Activated CD4-positive, alpha-beta T cell treated with anti-CD3 and anti-CD28 coated beads for 36 hours (primary cell): ENCODE results near the gene CBLB. TPM values are rescaled to one million over a fixed set of nuclear protein-coding genes. Genes with fewer than 3 reads are reported as not detected.
A peak's percentile ranks its signal among the peaks of the same experiment; 100 is the strongest.

Experiments
- ATAC-seq: fragments of 200-7000 bp; cut with Tn5 transposase; one replicate; pipeline ENCODE4 v1.10.0; 2021; ENCODE audit warnings: mild to moderate bottlenecking, moderate library complexity
- CTCF ChIA-PET: fragments of 350-600 bp; sonication (Branson Sonifier 250); formaldehyde crosslinking; loops from one replicate; lab custom pipeline; 2021; ENCODE audit warnings: antibody characterized with exemption; lab: Charles Lee
- POLR2A ChIA-PET: fragments of 350-600 bp; sonication (Branson Sonifier 250); formaldehyde crosslinking; loops from one replicate; lab custom pipeline; 2021; ENCODE audit warnings: antibody characterized with exemption, inconsistent platforms; lab: Charles Lee
- DNase-seq: peaks from one replicate; pipeline ENCODE4 v3.0.0-alpha.2; 2020
- H3K27ac Mint-ChIP-seq: one replicate; pipeline ENCODE4 v1.8.0; 2021; ENCODE audit warnings: mixed read lengths
- H3K27me3 Mint-ChIP-seq: one replicate; pipeline ENCODE4 v1.8.0; 2021; ENCODE audit warnings: mixed read lengths
- H3K36me3 Mint-ChIP-seq: one replicate; pipeline ENCODE4 v1.8.0; 2021; ENCODE audit warnings: low read depth, mixed read lengths
- H3K4me1 Mint-ChIP-seq: one replicate; pipeline ENCODE4 v1.8.0; 2021; ENCODE audit warnings: mixed read lengths
- H3K4me3 Mint-ChIP-seq: one replicate; pipeline ENCODE4 v1.8.0; 2021; ENCODE audit warnings: mild to moderate bottlenecking, moderate library complexity, mixed read lengths
- H3K9me3 Mint-ChIP-seq: one replicate; pipeline ENCODE4 v1.8.0; 2021; ENCODE audit warnings: low read depth, mixed read lengths
- intact Hi-C, 2 experiments: fragments of 100-400 bp; cut with DNase I in 1 of 2; cut with micrococcal nuclease in 1 of 2; formaldehyde crosslinking; loops; one replicate each; pipeline versions ENCODE4 v1.14.2 to v1.15.1; 2022 to 2024; cut with DNase I, micrococcal nuclease
- total RNA-seq, 2 experiments: library from RNA; stranded (reverse); gene quantifications; one replicate each; pipeline ENCODE4 v1.2.3, GENCODE V29; 2021

Gene CBLB
- total RNA-seq, 2 experiments from 2014 or later = 112 to 163 TPM

GRCh38 chr3:105860641-105861040, 8.2 kb downstream of the CBLB start:
- intact Hi-C loops = no loop called here
- Mint-ChIP-seq H3K27ac (no peak overlapping the region), H3K36me3 (peaks cover 54% of the 10 kb centered on the region)

GRCh38 chr3:105858017-105858416, 10.8 kb downstream of the CBLB start:
- ChIA-PET POLR2A (interaction anchor here (0.7 kb wide), 1 partner anchor 9 kb away, joined by 3 read pairs; no protein-coding TSS in a partner anchor), CTCF (interaction anchor here (0.6 to 2.1 kb wide), 3 partner anchors 9 to 70 kb away, joined by 4 to 6 read pairs (median 4); no protein-coding TSS in a partner anchor)
- ATAC-seq (no peak), DNase-seq (no peak)
- intact Hi-C loops = no loop called here
- Mint-ChIP-seq H3K36me3 (peaks cover 54% of the 10 kb centered on the region), H3K27ac (peak overlapping the region; percentile 2), H3K4me1 (peaks cover 44% of the 10 kb centered on the region), H3K27me3 (no peaks in the 10 kb centered on the region), H3K4me3 (no peak overlapping the region), H3K9me3 (no peaks in the 10 kb centered on the region)

More at GRCh38 chr3:105860641-105861040, 8.2 kb downstream of the CBLB start:
- no peaks in the 10 kb centered on the region for H3K27me3 Mint-ChIP-seq
- H3K9me3 Mint-ChIP-seq = no peaks in the 10 kb centered on the region
- peaks cover 49% of the 10 kb centered on the region for H3K4me1 Mint-ChIP-seq
- CTCF ChIA-PET = interaction anchor here (1.2 to 1.8 kb wide), 3 partner anchors 8 to 24 kb away, joined by 3 to 5 read pairs (median 4); no protein-coding TSS in a partner anchor
- ATAC-seq = no peak
- DNase-seq = no peak
- POLR2A ChIA-PET = no interaction called here
- no peak overlapping the region for H3K4me3 Mint-ChIP-seq

GRCh38 chr3:105857601-105858000, 11.2 kb downstream of the CBLB start:
- ChIA-PET CTCF (interaction anchor here (0.8 to 2.1 kb wide), 2 partner anchors 9 to 70 kb away, joined by 4 to 6 read pairs; no protein-coding TSS in a partner anchor), POLR2A (interaction anchor here (0.7 kb wide), 1 partner anchor 10 kb away, joined by 3 read pairs; no protein-coding TSS in a partner anchor)
- Mint-ChIP-seq H3K27me3 (no peaks in the 10 kb centered on the region), H3K9me3 (no peaks in the 10 kb centered on the region), H3K27ac (peak overlapping the region; percentile 2), H3K4me3 (no peak overlapping the region), H3K4me1 (peaks cover 44% of the 10 kb centered on the region), H3K36me3 (peaks cover 58% of the 10 kb centered on the region)
- DNase-seq = no peak
- ATAC-seq = no peak
- intact Hi-C loops = no loop called here

GRCh38 chr3:105856605-105857004, 12.2 kb downstream of the CBLB start:
- CTCF ChIA-PET = interaction anchor here (2.1 kb wide), 1 partner anchor 8 kb away, joined by 6 read pairs; no protein-coding TSS in a partner anchor
- ATAC-seq (no peak), DNase-seq (no peak)
- Mint-ChIP-seq H3K27ac (no peak overlapping the region), H3K4me3 (no peak overlapping the region), H3K36me3 (peaks cover 64% of the 10 kb centered on the region), H3K4me1 (peaks cover 44% of the 10 kb centered on the region), H3K9me3 (no peaks in the 10 kb centered on the region), H3K27me3 (no peaks in the 10 kb centered on the region)
- POLR2A ChIA-PET = interaction anchor here (0.8 kb wide), 1 partner anchor 19 kb away, joined by 3 read pairs; no protein-coding TSS in a partner anchor
- intact Hi-C loops = no loop called here

- DNase-seq (no peak), ATAC-seq (no peak)
- Mint-ChIP-seq H3K4me1 (peaks cover 54% of the 10 kb centered on the region), H3K4me3 (no peak overlapping the region), H3K27ac (no peak overlapping the region), H3K36me3 (peaks cover 72% of the 10 kb centered on the region), H3K9me3 (no peaks in the 10 kb centered on the region), H3K27me3 (no peaks in the 10 kb centered on the region)
- intact Hi-C loops = no loop called here
- CTCF ChIA-PET = no interaction called here
- POLR2A ChIA-PET = no interaction called here
Observed at GRCh38 chr3:105853801-105854432, 14.9 kb downstream of the CBLB start.

GRCh38 chr3:105851582-105851981, 17.2 kb downstream of the CBLB start:
- CTCF ChIA-PET = interaction anchor here (1.0 to 2.0 kb wide), 3 partner anchors 9 to 183 kb away, joined by 3 to 7 read pairs (median 5); no protein-coding TSS in a partner anchor
- no peaks in the 10 kb centered on the region for H3K9me3 Mint-ChIP-seq

GRCh38 chr3:105851176-105851575, 17.6 kb downstream of the CBLB start:
- Mint-ChIP-seq H3K27me3 (no peaks in the 10 kb centered on the region), H3K4me1 (peaks cover 62% of the 10 kb centered on the region), H3K4me3 (no peak overlapping the region), H3K36me3 (peaks cover 75% of the 10 kb centered on the region), H3K27ac (no peak overlapping the region), H3K9me3 (no peaks in the 10 kb centered on the region)
- no peak for DNase-seq
- ChIA-PET CTCF (interaction anchor here (0.7 to 2.0 kb wide), 2 partner anchors 42 to 654 kb away, joined by 5 to 7 read pairs; no protein-coding TSS in a partner anchor), POLR2A (interaction anchor here (0.6 kb wide), 1 partner anchor 487 kb away, joined by 3 read pairs; no protein-coding TSS in a partner anchor)
- intact Hi-C loops = no loop called here
- ATAC-seq = no peak

More at GRCh38 chr3:105851582-105851981, 17.2 kb downstream of the CBLB start:
- Mint-ChIP-seq H3K4me3 (no peak overlapping the region), H3K27ac (no peak overlapping the region), H3K4me1 (peaks cover 59% of the 10 kb centered on the region), H3K36me3 (peaks cover 74% of the 10 kb centered on the region), H3K27me3 (no peaks in the 10 kb centered on the region)
- ATAC-seq (no peak), DNase-seq (no peak)
- intact Hi-C loops = no loop called here
- POLR2A ChIA-PET = interaction anchor here (0.9 to 1.0 kb wide), 2 partner anchors 13 to 25 kb away, joined by 3 read pairs; no protein-coding TSS in a partner anchor

GRCh38 chr3:105850593-105850992, 18.2 kb downstream of the CBLB start:
- ChIA-PET CTCF (interaction anchor here (0.7 kb wide), 1 partner anchor 655 kb away, joined by 5 read pairs; no protein-coding TSS in a partner anchor), POLR2A (interaction anchor here (0.6 kb wide), 1 partner anchor 488 kb away, joined by 3 read pairs; no protein-coding TSS in a partner anchor)
- Mint-ChIP-seq H3K4me1 (peaks cover 61% of the 10 kb centered on the region), H3K27me3 (no peaks in the 10 kb centered on the region), H3K4me3 (no peak overlapping the region), H3K9me3 (no peaks in the 10 kb centered on the region), H3K27ac (no peak overlapping the region), H3K36me3 (peaks cover 72% of the 10 kb centered on the region)
- ATAC-seq = no peak
- intact Hi-C loops = no loop called here
- no peak for DNase-seq

- Mint-ChIP-seq H3K4me3 (no peak overlapping the region), H3K9me3 (no peaks in the 10 kb centered on the region), H3K27ac (peak overlapping the region; percentile 47), H3K4me1 (peaks cover 64% of the 10 kb centered on the region), H3K27me3 (no peaks in the 10 kb centered on the region), H3K36me3 (peaks cover 66% of the 10 kb centered on the region)
- ChIA-PET CTCF (interaction anchor here (0.7 to 1.8 kb wide), 3 partner anchors 9 to 19 kb away, joined by 3 to 6 read pairs (median 6); no protein-coding TSS in a partner anchor), POLR2A (no interaction called here)
- no peak for DNase-seq
- intact Hi-C loops = loop anchor here in 1 of 2 experiments (1.0 kb wide), 1 partner anchor 12 kb away; no protein-coding TSS in a partner anchor
- no peak for ATAC-seq
Observed at GRCh38 chr3:105848821-105849220, 20.0 kb downstream of the CBLB start.

GRCh38 chr3:105847865-105848264, 20.9 kb downstream of the CBLB start:
- intact Hi-C loops = loop anchor here in 1 of 2 experiments (1.0 kb wide), 1 partner anchor 11 kb away; no protein-coding TSS in a partner anchor

GRCh38 chr3:105847452-105847851, 21.4 kb downstream of the CBLB start:
- Mint-ChIP-seq H3K27ac (peak overlapping the region; percentile 58), H3K9me3 (peaks cover 1% of the 10 kb centered on the region), H3K27me3 (no peaks in the 10 kb centered on the region), H3K4me3 (peak overlapping the region; percentile 20), H3K4me1 (peaks cover 63% of the 10 kb centered on the region), H3K36me3 (peaks cover 58% of the 10 kb centered on the region)
- POLR2A ChIA-PET = interaction anchor here (0.7 to 1.4 kb wide), 4 partner anchors 10 to 627 kb away, joined by 3 to 8 read pairs (median 4); no protein-coding TSS in a partner anchor
- DNase-seq (no peak), ATAC-seq (peak; percentile 59)
- CTCF ChIA-PET = interaction anchor here (1.8 kb wide), 1 partner anchor 21 kb away, joined by 6 read pairs; no protein-coding TSS in a partner anchor
- intact Hi-C loops = no loop called here

More at GRCh38 chr3:105847865-105848264, 20.9 kb downstream of the CBLB start:
- DNase-seq = no peak
- CTCF ChIA-PET = interaction anchor here (1.8 kb wide), 1 partner anchor 20 kb away, joined by 6 read pairs; no protein-coding TSS in a partner anchor
- POLR2A ChIA-PET = interaction anchor here (0.7 to 1.4 kb wide), 3 partner anchors 11 to 627 kb away, joined by 3 to 8 read pairs (median 3); no protein-coding TSS in a partner anchor
- Mint-ChIP-seq H3K4me3 (peak overlapping the region; percentile 20), H3K4me1 (peaks cover 62% of the 10 kb centered on the region), H3K27me3 (no peaks in the 10 kb centered on the region), H3K36me3 (peaks cover 60% of the 10 kb centered on the region), H3K27ac (peak overlapping the region; percentile 58), H3K9me3 (no peaks in the 10 kb centered on the region)
- ATAC-seq = peak; percentile 61
